Measurements from ENCODE around the gene SLC6A19.

DNA sequence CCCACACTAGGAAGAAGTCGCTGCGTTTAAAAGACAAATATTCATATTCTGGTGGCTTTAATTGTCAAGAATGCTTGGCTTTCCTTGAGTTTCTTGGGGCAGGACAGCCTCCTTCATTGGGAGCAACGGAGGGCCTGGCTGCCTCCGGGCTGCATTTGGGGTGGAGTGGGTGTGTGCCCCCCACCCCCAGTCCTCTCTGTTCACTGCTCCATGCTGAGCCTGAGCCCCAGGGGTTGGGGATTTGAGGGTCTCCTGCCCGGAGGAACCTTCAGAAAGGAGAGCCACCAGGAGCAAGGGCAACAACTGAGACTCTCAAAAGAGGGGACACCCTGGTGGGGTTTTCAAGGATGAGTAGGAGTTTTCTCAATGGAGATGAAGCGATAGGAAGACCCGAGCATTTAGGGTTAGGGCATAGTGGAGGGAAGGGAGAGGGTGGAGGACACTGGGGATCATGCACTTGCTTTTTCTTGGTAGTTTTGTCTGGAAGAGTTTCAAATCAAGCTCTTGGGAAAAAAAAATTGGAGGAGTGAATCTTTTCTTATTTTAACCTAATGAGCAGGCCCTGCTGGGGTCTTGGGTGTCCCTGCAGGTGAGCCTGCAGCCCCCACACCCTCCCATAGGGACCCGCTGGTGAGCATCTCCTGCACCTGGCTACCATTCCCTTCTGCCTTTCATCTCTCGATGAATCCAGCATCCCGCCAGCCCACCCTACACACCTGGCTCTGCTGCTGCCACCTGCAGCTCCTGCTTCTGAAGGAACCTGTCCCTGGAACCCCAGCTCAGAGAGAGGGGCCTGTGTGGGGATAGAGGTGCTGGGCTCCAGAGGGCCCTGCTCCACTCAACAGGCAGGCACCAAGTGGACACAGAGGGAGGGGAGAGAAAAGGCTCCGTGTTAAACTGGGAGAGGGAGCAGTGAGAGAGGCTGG is 4.1 kb downstream of the SLC6A19 start:
- TF ChIP-seq SOX15 (CRISPR knock-in tag; IDR thresholded peaks at IDR 0.05) (no peak), NR3C1 (CRISPR knock-in tag; conservative IDR thresholded peaks at IDR 0.05; ENCODE audit: low read depth) (no peak), ZNF121 (CRISPR knock-in tag; IDR thresholded peaks at IDR 0.05) (no peak), NFYB (CRISPR knock-in tag; conservative IDR thresholded peaks at IDR 0.05; ENCODE audit: low read depth) (no peak), ELF4 (CRISPR knock-in tag; IDR thresholded peaks at IDR 0.05; ENCODE audit: low read depth) (no peak)
- TF ChIP-seq, protein P1, sequence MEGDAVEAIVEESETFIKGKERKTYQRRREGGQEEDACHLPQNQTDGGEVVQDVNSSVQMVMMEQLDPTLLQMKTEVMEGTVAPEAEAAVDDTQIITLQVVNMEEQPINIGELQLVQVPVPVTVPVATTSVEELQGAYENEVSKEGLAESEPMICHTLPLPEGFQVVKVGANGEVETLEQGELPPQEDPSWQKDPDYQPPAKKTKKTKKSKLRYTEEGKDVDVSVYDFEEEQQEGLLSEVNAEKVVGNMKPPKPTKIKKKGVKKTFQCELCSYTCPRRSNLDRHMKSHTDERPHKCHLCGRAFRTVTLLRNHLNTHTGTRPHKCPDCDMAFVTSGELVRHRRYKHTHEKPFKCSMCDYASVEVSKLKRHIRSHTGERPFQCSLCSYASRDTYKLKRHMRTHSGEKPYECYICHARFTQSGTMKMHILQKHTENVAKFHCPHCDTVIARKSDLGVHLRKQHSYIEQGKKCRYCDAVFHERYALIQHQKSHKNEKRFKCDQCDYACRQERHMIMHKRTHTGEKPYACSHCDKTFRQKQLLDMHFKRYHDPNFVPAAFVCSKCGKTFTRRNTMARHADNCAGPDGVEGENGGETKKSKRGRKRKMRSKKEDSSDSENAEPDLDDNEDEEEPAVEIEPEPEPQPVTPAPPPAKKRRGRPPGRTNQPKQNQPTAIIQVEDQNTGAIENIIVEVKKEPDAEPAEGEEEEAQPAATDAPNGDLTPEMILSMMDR (IDR thresholded peaks at IDR 0.05) = no peak
- TF ChIP-seq, protein P2, sequence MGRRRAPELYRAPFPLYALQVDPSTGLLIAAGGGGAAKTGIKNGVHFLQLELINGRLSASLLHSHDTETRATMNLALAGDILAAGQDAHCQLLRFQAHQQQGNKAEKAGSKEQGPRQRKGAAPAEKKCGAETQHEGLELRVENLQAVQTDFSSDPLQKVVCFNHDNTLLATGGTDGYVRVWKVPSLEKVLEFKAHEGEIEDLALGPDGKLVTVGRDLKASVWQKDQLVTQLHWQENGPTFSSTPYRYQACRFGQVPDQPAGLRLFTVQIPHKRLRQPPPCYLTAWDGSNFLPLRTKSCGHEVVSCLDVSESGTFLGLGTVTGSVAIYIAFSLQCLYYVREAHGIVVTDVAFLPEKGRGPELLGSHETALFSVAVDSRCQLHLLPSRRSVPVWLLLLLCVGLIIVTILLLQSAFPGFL (CRISPR knock-in tag; IDR thresholded peaks at IDR 0.05; ENCODE audit: borderline replicate concordance) = no peak
